GM18505 (cell line): ENCODE measurements around the gene AFF3.
"Not testable (repeated sequence)": the region's sequence is repeated elsewhere in the genome, so short reads cannot be mapped to it uniquely, and the experiment has no call there.

Experiments
- ATAC-seq: cut with Tn5 transposase; IDR thresholded peaks from one replicate; pipeline ENCODE4 v1.9.1; 2021; ENCODE audit not compliant: unreplicated experiment
- POLR2A ChIP-seq: IDR thresholded peaks from 4 replicates; pipeline ENCODE4 v1.6.1; 2011; ENCODE audit warnings: borderline replicate concordance; ENCODE audit not compliant: insufficient read depth, insufficient read length; ENCODE audit errors: extremely low read depth

The AFF3 gene

DNA sequence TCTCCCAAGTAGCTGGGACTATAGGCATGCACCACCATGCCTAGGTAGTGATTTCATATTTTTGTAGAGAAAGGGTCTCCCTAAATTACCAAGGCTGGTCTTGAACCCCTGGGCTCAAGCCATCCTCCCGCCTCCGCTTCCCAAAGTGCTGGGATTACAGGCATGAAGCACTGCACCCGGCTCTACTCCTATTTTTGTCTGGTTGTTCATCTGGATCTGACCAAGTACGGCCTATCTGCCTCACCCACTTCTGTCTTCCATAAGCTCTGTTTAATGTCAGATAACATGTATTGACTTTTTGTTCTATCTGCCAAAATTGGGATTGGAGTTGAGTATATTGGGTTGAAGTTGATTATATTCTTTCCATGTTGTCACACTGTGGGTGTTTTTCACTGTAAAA is 198.4 kb downstream of the AFF3 start:
- TF ChIP-seq POLR2A: no peak

DNA sequence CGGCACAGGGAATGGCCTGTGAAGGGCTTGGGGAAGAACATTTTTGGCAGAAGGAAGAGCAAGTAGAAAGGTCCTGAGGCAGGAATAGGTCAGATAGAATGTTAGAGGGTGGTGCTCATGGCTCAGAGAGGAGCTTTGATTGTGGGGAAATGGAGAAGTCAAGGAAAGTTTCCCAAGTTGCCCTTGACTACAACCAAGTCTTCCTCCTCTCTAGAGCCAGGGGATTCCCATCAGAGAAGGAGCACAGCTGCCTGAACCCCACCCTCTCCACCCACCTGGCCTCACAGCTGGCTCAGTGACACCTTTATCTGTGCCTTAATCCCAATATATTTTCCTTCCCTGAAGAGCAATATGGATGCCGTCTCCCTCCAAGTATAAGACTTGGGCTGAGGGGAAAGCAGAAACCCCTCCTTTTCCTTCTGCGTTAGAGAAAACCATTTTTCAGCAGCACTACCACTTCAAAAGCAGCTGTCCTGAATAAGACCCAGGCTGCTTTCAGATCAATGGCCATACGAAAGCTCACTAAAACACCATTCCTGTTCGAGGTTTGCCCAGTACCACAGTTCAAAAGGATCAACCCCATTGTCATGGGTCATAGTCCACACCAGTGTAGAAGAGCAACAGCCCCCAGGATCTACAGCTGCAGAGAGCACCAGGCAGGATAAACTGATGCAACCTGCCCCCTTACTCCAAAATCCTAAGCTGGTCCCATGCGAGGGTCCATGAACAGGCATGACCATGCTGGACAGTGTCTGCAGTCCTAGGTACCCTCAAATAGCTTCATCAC is 199.6 kb downstream of the AFF3 start:
- no peak for TF ChIP-seq POLR2A
- no peak for ATAC-seq

More for the DNA sequence above, 198.4 kb downstream of the AFF3 start:
- ATAC-seq: no peak

DNA sequence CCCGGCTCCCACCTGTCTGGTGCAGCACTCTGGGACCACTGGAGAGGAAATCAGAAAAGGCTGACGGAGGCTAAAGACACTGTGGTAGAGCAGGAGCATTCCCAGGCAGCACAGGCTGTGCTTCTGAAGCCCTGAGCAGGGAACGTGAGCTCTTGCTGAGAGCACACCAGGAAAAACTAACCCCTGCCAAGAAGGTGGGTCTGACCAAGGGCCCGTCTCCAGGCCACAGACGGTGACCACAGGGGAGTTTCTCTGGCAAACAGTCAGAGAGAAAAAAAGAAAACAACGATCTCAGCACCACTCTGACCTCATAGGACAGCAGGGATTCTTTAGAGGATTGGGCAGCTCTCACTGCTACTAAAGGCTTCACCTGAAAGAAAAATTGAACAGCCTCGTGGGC is 201.4 kb downstream of the AFF3 start:
- ATAC-seq: no peak
- no peak for TF ChIP-seq POLR2A

DNA sequence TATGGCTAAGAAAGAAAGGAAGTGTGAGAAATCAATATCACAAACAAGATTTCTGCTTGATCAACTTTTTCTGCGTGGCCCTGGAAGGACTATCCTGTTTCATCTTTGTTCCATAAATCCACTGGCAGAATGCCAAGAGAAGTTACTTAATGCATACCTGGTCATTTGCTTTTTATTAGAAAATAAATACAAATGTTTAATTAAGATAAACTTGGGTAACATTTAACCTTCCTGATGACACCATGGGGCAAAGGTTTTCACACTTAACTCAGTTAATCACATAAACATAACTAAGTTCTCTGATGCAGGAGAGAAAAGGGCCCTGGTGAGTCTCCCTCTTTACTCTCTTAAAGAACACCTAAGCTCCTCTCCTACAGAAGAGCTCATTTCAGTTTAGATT is 203.3 kb downstream of the AFF3 start:
- no peak for ATAC-seq
- TF ChIP-seq POLR2A: no peak

DNA sequence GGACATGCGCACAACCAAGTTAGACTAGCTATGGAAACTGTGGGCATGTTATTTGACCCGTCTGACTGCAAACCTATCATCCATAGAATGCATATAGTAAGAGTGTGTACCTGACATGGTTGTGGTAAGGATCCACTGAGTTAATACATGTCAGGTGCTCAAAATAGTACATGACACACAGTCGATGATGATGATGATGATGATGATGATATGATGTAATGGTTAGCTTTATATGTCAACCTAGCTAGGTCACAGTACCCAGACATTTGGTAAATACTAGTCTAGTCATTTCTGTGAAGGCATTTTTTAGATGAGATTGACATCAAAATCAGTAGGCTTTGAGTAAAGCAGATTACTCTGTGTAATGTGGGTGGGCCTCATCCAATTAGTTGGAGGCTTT is 204.1 kb downstream of the AFF3 start:
- no peak for TF ChIP-seq POLR2A

DNA sequence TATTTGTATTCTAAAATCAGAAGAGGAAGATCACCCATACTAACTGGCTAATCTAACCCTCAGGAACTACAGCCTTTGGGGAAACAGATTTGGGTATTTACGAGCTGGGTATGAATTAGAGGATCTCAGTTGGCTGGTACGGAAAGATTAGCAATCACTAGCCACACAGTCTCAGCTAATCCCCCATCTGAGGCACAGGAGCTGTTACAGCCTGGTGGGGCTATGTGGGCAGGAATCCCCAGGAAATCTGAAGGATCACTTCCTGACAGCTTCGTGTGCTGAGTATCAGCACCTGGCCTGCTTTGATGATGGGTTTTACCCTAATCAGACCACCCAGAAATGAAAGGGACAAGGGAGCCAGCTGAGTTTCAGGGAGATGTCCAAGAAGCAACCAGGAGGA is 206.3 kb downstream of the AFF3 start:
- no peak for ATAC-seq
- TF ChIP-seq POLR2A: no peak

More for the DNA sequence above, 204.1 kb downstream of the AFF3 start:
- ATAC-seq: no peak

DNA sequence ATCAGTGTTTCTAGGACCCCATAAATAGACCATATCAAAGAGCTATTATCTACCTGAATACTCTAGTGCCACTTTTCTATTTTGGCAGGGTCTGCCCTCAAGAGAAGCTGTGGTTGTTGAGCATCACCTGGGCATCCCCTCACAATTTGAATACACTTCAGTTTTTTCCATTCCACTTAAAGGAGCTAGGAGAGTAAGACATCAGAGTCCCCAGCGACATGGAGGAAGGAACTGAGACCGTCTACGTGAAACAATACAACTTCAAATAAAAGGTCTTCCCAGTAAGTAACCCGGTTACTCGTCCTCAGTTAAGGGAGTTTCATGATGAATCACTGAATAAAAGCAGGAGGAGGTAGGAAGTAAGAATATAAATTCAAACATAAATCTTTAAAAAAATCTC is 206.7 kb downstream of the AFF3 start:
- TF ChIP-seq POLR2A: no peak
- ATAC-seq: no peak

DNA sequence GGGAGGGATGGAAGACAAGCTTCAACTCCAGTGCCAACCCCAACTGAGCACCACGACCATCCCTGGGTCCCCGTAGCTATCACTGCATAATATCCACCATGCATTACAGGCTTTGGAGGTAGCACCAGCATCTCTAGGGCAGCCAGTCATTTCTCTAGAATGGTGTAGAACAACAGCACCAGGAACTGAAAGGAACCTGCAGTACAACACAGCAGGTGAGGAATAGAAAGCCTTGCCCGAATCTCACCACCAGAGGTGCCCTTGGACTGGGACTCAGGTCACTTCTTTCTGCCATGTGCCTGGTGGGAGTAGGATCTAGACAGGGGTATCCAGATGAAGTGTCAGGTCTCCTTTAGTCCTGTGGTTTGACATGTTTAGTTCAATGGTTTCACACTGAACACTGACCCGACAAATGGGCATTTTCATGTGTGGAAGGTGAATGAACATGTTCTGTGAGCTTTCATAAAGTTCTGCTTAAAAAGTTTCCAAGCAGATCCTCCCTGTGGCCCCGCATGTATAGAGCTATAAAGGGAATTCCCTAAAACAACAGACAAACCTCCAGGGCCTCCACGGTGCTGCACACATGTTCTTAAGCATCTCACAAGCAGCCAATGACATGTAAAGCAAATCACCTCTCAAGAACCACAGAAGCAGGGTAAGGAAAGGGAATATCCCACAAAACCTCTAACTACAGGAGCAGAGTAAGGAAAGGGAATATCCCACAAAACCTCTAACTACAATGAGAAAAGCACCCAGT is 208.3 kb downstream of the AFF3 start:
- TF ChIP-seq POLR2A: no peak
- no peak for ATAC-seq

DNA sequence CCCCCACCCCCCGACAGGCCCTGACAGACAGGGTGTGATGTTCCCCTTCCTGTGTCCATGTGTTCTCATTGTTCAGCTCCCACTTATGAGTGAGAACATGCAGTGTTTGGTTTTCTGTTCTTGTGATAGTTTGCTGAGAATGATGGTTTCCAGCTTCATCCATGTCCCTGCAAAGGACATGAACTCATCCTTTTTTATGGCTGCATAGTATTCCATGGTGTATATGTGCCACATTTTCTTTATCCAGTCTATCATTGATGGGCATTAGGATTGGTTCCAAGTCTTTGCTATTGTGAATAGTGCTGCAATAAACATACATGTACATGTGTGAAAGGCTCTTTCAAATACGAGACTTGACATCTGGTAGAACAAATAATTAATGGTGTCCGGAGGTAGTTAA is 208.9 kb downstream of the AFF3 start:
- not testable (repeated sequence) for ATAC-seq

DNA sequence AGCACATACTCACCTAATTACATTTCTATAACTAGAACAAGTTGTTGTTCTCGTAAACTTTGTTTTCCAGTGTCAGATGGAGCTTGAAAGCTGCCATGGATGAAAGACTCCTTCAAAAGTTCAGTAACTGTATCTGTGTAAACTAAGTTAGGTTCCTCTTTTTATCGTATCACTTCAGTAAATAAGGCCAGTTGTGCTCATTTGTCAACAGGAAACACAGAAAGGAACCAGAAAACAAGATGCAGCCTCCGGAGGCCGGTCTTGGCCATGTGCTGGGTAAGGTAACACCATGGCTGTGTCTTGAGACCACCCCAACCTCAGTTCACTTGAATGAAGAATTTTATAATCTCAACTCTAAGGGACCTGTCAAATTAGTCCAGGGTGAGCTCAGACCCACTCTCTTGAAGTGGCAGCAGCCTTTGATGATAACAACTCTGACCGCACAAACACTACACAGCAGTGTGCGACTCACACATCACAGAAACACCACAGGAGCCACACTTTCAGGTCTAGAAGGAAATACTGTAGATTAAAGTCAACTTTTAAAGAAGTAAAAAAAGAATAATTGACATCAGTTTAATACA is 213.8 kb downstream of the AFF3 start:
- no peak for TF ChIP-seq POLR2A

DNA sequence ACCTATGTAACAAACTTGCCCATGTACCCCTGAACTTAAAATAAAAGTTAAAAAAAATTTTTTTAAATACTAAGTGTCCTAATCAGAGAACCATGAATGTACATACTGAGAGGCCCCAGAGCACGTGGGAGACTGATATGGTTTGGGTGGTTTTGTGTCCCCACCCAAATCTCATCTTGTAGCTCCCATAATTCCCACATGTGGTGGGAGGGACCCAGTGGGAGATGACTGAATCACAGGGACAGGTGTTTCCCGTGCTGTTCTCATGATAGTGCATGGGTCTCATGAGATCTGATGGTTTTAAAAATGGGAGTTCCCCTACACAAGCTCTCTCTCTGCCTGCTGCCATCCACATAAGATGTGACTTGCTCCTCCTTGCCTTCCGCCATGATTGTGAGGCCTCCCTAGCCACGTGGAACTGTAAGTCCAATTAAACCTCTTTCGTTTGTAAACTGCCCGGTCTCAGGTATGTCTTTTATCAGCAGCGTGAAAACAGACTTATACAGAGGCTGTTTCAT is 214.6 kb downstream of the AFF3 start:
- ATAC-seq: not testable (repeated sequence)

More for the DNA sequence above, 213.8 kb downstream of the AFF3 start:
- no peak for ATAC-seq

DNA sequence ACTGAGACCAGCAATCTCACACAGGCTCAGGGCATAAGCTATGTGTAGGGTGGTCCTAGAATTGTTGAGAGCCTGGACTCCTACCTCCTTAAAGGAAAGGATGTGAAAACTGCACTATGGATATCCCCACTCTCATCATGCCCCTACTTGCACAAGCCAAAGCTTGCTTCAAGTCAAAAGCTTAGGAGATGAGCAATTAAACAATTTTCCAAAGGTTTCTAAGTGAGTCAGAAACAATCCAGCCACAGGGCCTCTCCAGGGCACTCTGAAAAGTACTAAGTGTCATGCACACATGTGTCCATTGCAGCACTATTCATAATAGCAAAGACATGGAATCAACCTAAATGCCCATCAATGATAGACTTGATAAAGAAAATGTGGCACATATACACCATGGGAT is 215.4 kb downstream of the AFF3 start:
- no peak for TF ChIP-seq POLR2A
- no peak for ATAC-seq

DNA sequence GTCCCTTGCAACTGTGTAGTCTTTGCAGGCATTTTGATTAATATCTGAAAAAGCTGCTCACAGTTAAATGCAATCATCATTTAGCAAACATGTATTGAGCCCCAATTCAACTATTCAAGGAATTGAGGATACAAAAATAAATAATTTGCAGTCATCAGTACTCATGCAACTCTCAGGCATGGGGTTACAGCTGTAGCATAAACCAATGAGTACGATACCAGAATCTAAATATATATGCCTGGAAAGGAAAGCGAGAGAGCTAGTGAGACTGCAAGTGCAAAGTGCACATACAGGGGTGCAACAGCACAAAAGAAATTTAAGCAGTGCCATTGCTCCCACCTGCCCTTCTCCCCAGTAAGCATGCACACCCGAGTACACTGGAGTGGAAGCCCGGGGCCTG is 216.4 kb downstream of the AFF3 start:
- ATAC-seq: no peak
- TF ChIP-seq POLR2A: no peak

DNA sequence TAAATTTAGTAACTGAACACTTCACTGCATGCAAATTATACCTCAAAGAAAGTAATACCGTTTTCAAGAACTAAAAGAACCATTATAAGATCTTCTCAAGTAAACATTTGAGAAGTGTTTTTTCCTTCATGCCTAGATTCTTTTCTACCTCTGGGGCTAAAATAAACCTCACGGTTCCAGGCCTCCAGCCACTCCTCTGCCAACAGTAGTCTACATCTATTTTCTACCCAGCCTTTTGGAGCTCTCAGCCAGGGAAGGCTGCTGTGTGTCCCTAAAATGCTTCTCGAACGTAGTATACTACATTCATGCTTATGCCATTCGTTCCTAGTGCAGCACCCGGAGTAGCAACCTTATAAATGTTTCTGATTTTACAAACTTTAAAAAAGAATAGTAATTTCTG is 219.7 kb downstream of the AFF3 start:
- ATAC-seq: no peak
- TF ChIP-seq POLR2A: no peak
